ENCODE data around the gene EMC7.

- TF ChIP-seq CTCF (IDR thresholded peaks at IDR 0.05) (no peak), POLR2AphosphoS5 (IDR thresholded peaks at IDR 0.05) (no peak)
Observed at GRCh38 chr15:34126522-34126921, 24.9 kb upstream of the EMC7 start.

Measured in prostate gland (tissue), 2 donors.